HPDE6-E6E7 (cell line): ENCODE data around the gene DNAI2.
A peak's percentile ranks its signal among the peaks of the same experiment; 100 is the strongest.
"Not testable (repeated sequence)": the region's sequence is repeated elsewhere in the genome, so short reads cannot be mapped to it uniquely, and the experiment has no call there.

Experiments
- DNase-seq: peaks from one replicate; pipeline ENCODE4 v3.0.0; 2011; ENCODE audit warnings: missing footprints; ENCODE audit errors: extremely low spot score

Gene DNAI2

DNA sequence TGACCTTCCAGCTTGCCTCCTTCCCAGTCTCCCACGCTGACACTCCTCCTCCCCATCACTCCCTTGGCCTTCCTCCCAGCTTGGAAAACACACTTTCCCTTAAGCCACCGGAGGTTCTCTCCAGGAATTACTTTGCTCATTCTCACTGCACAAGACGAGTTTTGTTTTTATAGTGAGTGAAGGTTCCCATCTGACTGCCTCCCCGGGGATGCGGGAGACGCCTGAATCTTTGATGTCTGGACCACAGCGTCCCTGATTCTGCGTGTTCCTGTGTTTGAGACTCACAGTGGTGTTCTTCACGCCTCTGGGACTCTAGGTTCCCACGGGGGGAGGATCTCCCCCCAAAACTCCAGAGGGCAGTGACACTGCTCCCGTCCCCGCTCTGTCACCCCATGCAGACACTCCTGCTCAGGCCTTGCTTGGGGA, 2.0 kb downstream of the DNAI2 start:
- no peak for DNase-seq

DNA sequence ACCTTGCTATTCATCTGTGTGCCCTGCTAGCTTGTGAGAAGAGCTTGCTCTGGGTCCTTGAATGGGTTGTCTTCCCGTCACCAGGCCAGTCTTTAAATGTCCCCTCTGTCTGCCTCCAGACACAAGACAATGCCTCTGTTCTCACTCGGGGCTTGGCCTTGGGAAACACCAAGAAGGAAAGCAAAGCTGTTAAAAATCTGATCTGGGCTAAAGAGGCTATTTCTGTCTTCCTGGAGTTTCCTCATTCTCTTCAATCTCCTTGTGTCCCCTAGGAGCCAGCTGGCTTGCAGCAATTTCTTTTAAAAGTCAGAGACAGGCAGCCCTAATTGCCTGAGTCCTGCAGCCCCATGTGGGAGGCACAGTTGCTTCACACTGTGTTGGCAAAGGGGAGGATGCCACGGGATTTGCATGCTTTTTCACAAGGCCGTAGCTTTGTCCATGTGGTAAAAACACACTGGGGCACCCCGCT, 2.5 kb downstream of the DNAI2 start:
- no peak for DNase-seq

DNA sequence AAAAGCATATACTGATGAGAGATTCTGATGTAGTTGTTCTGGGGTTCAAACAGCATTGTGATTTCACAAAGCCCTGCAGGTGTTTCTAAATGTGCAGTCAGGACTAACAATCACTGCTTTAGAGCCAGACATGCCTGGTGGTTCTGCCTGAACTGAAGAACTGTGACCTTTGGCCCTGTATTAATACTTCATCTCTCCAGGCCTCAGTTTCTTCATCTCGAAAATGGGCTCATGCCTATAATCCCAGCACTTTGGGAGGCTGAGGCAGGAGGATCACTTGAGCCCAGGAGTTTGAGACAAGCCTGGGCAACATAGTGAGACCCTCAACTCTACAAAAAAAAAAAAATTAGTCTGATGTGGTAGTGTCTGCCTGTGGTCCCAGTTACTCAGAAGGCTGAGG, 3.9 kb downstream of the DNAI2 start:
- DNase-seq, result no peak

DNA sequence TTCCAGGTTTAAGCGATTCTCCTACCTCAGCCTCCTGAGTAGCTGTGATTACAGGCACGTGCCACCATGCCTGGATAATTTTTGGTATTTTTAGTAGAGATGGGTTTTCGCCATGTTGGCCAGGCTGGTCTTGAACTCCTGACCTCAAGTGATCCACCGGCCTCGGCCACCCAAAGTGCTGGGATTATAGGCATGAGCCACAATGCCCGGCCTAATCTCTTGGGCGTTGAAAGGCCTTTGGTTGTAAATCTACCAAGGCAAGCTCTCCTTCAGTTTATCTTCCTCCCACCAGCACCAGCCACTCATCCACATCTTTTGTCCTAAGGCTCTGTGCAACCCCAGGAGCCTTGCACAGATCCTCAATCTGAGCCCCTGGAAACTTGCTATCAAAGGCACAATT, 5.6 kb downstream of the DNAI2 start:
- DNase-seq, result not testable (repeated sequence)

DNA sequence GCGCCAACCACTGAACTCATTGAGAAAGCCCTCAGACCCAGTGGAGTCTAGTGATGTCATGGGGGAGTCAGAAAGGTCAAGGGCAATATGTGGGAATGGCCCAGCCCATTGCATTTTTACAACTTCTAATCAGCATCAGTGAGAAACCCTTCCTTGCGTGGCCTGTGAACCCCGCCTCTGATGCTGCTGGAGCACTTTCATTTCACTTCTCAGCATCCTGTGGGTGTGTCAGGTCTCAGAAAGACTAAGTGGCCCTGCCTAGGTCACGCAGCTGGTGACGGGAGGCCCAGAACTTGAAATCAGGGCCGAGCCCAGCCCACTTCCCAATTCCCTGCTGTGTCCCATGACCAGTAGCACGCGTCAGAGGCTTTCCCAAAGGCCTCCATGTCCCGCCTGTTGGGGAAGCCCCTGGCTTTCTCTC, 6.1 kb downstream of the DNAI2 start:
- DNase-seq, result no peak

DNA sequence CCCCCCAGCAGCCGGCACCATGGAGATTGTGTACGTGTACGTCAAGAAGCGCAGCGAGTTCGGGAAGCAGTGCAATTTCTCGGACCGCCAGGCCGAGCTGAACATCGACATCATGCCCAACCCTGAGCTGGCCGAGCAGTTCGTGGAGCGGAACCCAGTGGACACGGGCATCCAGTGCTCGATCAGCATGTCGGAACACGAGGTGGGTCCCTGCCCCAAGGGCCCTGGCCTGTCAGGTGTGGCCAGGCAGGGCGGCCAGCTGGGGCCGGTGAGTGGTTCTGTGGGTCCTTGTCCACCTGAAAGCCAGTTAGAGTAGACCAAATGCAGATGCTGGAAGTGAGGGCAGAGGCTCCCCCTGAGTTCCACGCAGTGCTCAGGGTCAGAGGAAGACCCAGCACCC, 7.8 kb downstream of the DNAI2 start:
- no peak for DNase-seq

DNA sequence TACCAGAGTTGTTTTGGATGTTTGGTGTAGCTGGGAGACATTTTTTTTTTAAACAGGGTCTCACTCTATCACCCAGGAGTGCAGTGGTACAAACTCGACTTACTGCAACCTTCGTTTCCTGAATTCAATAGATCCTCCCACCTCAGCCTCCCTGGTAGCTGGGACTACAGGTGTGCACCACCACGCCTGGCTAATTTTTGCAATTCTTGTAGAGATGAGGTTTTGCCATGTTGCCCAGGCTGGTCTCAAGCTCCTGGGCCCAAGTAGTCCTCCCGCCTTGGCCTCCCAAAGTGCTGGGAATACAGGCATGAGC, 8.2 kb downstream of the DNAI2 start:
- DNase-seq, result not testable (repeated sequence)

DNA sequence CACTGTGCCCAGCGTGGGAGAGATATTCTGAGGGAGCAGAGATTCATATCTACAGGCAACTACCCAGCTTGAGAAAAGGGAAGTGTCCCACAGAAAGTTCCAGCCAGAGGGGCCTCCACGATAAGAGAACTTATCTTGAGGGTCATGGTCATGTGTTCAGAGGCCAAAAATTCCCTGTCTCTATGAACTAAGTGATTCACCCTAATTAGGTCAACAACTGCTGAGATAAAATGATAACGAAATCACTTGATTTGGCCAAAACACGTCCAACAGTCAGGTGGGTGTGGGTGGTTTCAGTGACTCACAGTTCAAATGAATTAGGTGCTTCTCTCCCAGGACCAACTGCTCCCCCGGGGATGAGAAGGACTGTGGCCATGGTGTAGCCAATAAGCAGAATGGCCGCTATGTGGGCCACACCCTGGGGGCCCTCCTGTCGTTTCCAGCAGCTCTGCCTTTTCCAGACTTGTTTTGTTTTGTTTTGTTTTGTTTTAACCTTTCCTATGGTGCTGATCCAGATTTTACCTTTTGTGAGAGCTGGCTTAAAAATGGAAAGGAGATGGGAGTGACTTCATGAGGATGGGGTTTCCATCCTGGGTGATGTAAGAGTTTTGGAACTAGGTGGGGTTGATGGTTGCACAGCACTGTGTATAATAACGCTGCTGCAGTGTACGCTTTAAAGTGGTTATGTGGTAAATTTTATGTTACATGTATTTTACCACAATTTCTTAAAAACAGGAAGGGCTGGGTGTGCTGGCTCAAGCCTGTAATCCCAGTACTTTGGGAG, 8.7 kb downstream of the DNAI2 start:
- DNase-seq, result no peak

DNA sequence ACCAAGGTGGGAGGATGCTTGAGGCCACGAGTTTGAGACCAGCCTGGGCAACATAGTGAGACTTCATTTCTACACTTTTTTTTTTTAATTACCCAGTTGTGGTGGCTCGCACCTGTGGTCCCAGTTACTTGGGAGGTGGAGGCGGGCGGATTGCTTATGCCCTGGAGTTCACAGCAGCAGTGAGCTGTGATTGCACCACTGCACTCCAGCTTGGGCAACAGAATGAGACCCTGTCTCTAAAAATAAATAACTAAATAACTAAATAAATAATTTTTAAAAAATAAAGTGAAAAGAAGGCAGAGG, 9.3 kb downstream of the DNAI2 start:
- no peak for DNase-seq

DNA sequence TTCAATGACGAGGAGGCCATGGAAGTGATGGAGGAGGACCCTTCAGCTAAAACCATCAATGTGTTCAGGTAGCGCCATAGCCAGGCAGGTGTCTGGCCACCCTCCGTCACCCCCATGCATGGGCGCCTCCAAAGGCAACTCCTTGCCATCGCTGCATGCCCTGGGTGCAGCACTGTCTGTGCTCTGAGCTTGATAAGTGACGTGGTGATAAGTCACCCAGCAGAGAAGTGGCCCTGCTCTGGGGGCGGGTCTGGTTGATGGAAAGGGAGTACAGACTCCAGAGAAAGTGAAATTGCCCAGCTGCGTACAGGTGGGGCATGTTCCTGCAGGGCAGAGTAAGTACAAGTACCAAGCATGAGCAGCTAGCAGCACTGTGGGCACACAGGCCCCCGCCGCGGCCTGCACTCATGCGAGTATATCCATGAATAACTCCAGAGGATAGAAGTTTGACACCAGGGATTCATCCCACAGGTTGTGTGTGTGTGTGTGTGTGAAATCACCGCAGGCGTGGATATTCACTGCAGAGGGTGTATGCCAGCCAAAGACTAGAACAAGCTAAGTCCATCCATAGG, 13.1 kb downstream of the DNAI2 start:
- no peak for DNase-seq

DNA sequence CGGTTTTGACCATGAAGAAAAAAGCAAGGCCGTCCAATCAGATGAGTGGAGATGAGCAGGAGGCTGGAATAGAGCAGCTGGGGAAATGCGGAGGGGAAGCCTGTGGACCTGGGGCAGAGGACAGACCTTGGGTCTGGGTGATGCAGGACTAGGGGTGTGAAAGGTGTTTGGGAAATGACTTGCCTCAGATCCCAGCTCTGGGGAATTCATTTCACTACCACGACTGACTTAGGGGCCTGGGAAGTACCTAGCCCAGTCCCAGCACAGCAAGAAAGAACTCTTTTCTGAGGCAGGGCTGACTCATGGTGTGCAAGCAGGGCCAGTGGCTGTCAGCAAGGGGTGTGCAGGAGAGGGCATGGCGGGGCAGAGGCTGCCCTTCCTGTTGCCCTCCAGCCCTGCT, 14.8 kb downstream of the DNAI2 start:
- no peak for DNase-seq

DNA sequence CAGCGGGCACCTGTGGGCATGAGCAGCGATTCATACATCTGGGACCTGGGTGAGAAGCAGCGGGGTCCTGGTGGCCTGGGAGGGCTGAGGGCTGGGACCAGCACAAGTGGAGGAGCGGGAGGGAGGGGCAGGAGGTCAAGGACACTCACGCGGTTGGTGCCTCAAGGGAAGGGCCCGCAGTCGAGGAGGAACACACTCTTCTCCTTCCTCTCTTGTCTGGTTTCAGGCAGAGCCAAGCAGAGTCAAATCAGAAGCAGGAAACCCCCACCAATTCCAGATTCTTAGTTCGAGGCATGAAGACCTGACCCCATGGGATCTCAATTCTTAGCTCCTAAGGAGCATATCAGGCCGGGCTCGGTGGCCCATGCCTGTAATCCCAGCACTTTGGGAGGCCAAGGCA, 15.7 kb downstream of the DNAI2 start:
- DNase-seq, result no peak

DNA sequence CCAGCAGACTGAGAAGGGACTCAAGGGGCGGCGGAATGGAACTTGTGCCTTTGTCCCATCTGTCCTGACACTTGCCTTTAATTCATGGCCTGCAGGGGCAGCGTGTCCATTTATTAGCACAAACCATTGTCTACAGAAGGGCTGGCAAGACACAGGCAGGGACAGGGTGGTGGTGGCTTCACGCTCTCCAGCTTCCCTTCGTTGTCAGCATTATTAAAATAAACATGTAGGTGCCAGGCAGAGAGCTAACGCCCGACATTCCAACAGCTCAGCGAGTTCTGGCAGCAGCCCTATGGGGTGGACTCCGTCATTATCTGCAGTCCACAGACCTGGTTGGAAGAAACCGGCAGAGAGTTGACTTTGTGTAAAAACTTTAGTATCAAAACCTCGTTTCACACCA, 16.3 kb downstream of the DNAI2 start:
- no peak for DNase-seq

DNA sequence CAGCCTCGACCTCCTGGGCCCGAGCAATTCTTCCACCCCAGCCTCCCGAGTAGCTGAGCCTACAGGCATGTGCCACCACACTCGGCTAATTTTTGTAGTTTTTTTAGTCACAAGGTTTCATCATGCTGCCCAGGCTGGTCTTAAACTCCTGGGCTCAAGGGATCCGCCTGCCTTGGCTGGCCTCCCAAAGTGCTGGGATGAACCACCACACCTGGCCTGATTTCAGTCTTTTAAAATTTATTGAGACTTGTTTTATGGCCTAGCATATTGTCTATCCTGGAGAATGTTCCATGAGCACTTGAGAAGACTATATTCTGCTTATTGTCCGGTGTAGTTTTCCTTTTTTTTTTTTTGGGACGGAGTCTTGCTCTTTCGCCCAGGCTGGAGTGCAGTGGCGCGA, 18.5 kb downstream of the DNAI2 start:
- no peak for DNase-seq

DNA sequence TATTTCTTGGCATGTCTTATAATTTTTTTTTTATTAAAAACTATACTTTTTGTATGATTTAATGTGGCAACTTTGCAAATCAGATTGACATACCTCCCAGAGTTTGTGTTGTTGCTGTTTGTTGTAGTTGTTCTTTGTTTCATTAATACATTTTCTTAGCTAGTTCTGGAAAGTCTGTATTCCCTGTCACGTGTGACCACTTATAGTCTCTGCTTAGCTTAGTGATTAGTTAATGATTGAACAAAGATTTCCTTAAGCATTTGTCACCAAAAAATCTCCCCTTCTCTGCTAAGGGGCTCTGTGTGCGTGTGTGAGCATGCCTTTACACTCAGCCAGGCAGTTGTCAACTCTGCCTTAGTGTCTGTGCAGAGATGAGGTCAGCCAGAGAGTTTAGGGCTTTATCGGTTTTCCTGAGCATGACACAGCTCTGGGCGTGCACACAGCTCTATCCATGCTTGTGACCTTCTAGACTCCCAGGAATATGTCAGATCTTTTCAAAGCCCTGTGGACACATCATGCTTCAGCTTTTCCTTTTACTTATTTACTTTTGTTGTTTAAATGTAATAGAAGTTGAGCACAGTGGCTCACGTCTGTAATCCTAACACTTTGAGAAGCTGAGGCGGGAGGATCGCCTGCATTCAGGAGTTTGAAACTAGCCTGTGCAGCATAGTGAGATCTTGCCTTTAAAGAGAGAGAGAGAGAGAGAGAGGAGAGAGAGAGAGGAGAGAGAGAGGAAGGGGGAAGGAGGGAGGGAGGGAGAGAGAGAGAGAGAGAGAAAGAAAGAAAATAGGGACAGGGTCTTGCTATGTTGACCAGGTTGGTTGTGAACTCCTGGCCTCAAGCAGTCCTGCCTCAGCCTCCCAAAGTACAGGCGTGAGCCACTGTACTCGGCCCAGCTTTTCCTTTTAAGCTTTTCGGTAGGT, 21.9 kb downstream of the DNAI2 start:
- no peak for DNase-seq

DNA sequence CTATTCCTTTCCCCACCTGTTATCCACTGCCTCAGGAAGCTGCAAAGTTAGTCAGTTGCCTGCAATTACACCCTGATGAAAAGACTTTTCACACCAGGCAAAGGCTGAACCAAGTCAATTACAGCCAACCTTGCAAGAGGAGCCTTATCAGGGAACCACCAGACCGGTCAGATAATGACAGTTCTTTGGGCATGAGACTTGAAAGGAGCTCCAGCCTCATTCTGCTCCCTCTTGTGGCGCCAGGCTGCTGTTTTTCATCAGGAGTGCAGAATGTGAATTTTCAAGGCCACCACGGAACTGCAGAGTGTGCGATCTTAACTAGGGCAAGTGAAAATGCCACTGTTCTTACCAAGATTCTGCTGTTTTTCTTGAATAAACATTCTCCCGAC, 22.5 kb downstream of the DNAI2 start:
- no peak for DNase-seq

DNA sequence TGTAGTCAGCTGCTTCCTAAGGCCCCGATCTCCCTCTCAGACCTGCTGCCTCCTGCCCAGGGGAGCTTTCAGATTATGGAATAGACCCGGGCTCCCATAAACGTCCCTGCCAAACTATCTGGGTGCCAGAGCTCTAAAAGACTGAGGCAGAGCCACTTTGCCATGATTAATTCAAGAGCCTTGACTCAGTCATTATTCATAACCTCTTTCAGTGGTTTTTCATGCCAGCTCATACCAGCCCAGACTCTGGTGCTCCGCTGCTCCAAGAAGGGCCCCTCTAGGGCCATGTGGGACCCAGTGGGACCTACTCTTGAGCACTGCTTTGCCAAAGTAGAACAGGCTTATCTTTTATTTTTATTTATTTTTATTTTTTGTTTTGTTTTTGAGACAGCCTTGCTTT, 23.9 kb downstream of the DNAI2 start:
- peak; percentile 46 for DNase-seq

DNA sequence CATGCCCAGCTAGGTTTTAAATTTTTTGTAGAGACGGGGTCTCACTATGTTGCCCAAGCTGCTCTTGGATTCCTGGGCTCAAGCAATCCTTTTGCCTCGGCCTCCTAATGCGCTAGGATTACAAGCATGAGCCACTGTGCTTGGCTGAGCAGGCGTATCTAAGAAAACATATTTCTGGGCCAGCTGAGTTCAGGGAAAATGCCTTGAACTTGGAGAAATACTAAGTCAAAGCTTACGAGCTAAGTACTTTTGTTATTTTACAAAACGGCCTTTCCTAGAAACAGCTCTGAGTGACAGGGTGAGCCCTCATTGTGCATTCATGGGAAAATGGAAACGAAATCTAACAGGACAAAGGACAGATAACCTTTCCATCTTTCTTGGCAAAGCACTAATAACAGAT, 24.7 kb downstream of the DNAI2 start:
- DNase-seq, result no peak

DNA sequence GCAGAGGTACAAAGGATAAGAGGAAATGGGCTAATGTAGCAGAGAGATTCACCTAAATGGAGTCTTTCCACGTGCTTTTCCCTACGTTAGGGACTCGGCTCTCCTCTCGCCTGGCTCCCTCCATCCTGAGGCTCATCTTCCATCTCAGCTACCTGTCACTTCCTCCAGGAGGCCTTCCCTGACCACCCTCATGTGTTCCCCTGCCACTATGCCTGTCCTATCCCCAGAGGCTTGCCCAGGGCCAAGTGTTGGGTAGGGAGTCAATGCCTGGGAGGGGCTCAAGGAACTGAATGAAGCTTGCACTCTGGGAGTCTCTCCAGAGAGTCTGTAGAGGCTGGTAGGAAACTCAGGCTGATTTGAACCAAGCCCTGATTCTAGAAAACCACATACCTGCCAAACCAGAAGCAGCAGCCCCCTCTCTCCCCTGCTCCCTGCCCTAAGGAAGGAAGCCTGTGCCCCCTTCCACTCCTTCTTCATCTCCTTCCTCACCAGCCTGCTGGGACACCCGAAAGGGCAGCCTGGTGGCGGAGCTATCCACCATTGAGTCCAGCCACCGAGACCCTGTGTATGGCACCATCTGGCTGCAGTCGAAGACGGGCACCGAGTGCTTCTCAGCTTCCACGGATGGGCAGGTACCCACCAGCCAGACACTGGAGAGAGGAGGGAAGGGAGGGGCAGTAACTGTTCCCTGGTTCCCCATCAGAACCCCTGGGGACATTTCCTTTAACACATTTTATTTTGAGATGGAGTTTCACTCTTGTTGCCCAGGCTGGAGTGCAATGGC, 25.4 kb downstream of the DNAI2 start:
- DNase-seq, result no peak

DNA sequence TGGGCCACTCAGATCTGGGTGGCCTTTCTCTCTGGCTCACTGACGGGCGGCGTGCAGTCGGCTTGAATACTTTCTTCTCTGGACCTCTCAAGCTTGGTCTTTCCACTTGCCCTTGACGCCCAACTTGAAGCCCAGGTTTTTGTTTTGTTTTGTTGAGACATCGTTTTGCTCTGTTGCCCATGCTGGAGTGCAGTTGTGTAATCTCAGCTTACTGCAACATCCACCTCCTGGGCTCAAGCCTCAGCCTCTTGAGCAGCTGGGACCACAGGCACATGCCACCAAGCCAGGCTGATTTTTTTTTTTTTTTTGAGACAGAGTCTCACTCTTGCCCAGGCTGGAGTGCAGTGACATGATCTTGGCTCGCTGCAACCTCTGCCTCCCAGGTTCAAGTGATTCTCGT, 29.3 kb downstream of the DNAI2 start:
- no peak for DNase-seq

DNA sequence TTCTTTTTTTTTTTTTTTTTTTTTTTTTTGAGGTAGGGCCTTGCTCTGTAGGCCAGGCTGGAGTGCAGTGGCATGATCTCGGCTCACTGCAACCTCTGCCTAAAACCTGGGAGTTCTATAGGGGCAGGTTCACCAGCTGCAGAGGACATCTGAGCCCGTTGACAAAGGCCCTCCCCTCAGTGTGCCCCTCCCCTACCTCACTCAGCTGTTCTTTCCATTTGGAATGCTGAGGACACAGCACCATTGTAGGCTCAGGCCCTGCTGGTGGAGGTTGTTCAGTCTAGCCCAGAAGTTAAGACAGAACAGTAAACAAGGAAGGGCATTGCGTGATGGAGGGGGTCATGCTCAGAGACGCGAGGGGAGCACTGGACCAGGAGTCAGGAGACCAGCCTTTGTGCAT, 30.1 kb downstream of the DNAI2 start:
- DNase-seq, result no peak
